Osteoblast (primary cell): ENCODE data around the gene JUN. TPM values are rescaled to one million over a fixed set of nuclear protein-coding genes. Genes with fewer than 3 reads are reported as not detected.

Source experiments
- DNase-seq: peaks from one replicate; pipeline ENCODE4 v3.0.0; 2011; ENCODE audit warnings: low spot score, mixed read lengths; ENCODE audit not compliant: insufficient read length; ENCODE audit errors: missing footprints
- H2AFZ ChIP-seq: 2 replicates; pipeline ENCODE4 v1.6.0; 2011; ENCODE audit warnings: mild to moderate bottlenecking, low read length
- H3K27ac ChIP-seq: 2 replicates; pipeline ENCODE4 v1.5.1; 2011; ENCODE audit warnings: mild to moderate bottlenecking, low read depth, low read length, moderate library complexity
- H3K27me3 ChIP-seq: 2 replicates; pipeline ENCODE4 v1.6.0; 2012; ENCODE audit warnings: mild to moderate bottlenecking, control low read depth, inconsistent platforms, low read length, moderate library complexity; ENCODE audit not compliant: insufficient read depth
- H3K36me3 ChIP-seq: 2 replicates; pipeline ENCODE4 v1.5.1; 2011; ENCODE audit warnings: mild to moderate bottlenecking, low read length, control low read depth, moderate library complexity; ENCODE audit not compliant: insufficient read depth
- H3K4me1 ChIP-seq: 2 replicates; pipeline ENCODE4 v1.5.1; 2011; ENCODE audit warnings: mild to moderate bottlenecking, low read length, control low read depth, moderate library complexity; ENCODE audit not compliant: insufficient read depth
- H3K4me2 ChIP-seq: 2 replicates; pipeline ENCODE4 v1.6.0; 2011; ENCODE audit warnings: mild to moderate bottlenecking, low read length; ENCODE audit not compliant: insufficient read depth
- H3K4me3 ChIP-seq: fragments of 200-600 bp; sonication (generic); 3 replicates; pipeline ENCODE4 v1.5.1; 2012; ENCODE audit warnings: mild to moderate bottlenecking, low read length, inconsistent platforms; ENCODE audit not compliant: insufficient read depth
- H3K79me2 ChIP-seq: 2 replicates; pipeline ENCODE4 v1.6.0; 2012; ENCODE audit warnings: mild to moderate bottlenecking, low read length, control low read depth, inconsistent platforms; ENCODE audit not compliant: insufficient read depth
- H3K9me3 ChIP-seq: 2 replicates; pipeline ENCODE4 v1.5.1; 2011; ENCODE audit warnings: low read depth, low read length, control low read depth
- H4K20me1 ChIP-seq: 2 replicates; pipeline ENCODE4 v1.6.0; 2012; ENCODE audit warnings: mild to moderate bottlenecking, low read length, control low read depth; ENCODE audit not compliant: insufficient read depth
- CTCF ChIP-seq: IDR thresholded peaks from 2 replicates; pipeline ENCODE4 v1.5.1; 2011; ENCODE audit warnings: mild to moderate bottlenecking, low read depth, low read length, moderate library complexity; ENCODE audit errors: extremely low read depth
- total RNA-seq: library from RNA; depleted of rRNA; stranded (reverse); fragments of >200 nt; gene quantifications from 2 replicates; pipeline ENCODE4 v1.2.3, GENCODE V29; 2012

The JUN gene
- total RNA-seq, 1 donor = 48.9 TPM

- H3K9me3 ChIP-seq = no peaks in the 10 kb centered on the region
- peak overlapping the region; percentile 94 for H3K4me2 ChIP-seq
- H3K27ac ChIP-seq = peak overlapping the region; percentile 98
- H3K4me3 ChIP-seq = peak overlapping the region; percentile 92
- peaks cover 19% of the 10 kb centered on the region for H3K36me3 ChIP-seq
- peaks cover 36% of the 10 kb centered on the region for H4K20me1 ChIP-seq
- peak overlapping the region; percentile 77 for H2AFZ ChIP-seq
- H3K4me1 ChIP-seq = peaks cover 21% of the 10 kb centered on the region
- peak; percentile 83 for TF ChIP-seq CTCF
- peak; percentile 96 for DNase-seq
- peaks cover 34% of the 10 kb centered on the region for H3K79me2 ChIP-seq
- no peaks in the 10 kb centered on the region for H3K27me3 ChIP-seq
Observed at GRCh38 chr1:58784758-58785441, 1.1 kb upstream of the JUN start.

- Histone ChIP-seq H3K9me3 (no peaks in the 10 kb centered on the region), H3K79me2 (peaks cover 34% of the 10 kb centered on the region), H3K27ac (peak overlapping the region; percentile 88), H4K20me1 (peaks cover 36% of the 10 kb centered on the region), H3K27me3 (no peaks in the 10 kb centered on the region), H3K4me1 (peaks cover 21% of the 10 kb centered on the region), H2AFZ (no peak overlapping the region), H3K4me3 (peak overlapping the region; percentile 92), H3K36me3 (peaks cover 19% of the 10 kb centered on the region), H3K4me2 (peak overlapping the region; percentile 77)
- DNase-seq = peak; percentile 73
- no peak for TF ChIP-seq CTCF
Observed at GRCh38 chr1:58783090-58783992, 506 bp downstream of the JUN start.

- H3K36me3 ChIP-seq = peaks cover 19% of the 10 kb centered on the region
- H3K4me2 ChIP-seq = peak overlapping the region; percentile 77
- peak overlapping the region; percentile 88 for H3K27ac ChIP-seq
- H4K20me1 ChIP-seq = peaks cover 36% of the 10 kb centered on the region
- peaks cover 21% of the 10 kb centered on the region for H3K4me1 ChIP-seq
- H3K79me2 ChIP-seq = peaks cover 34% of the 10 kb centered on the region
- no peaks in the 10 kb centered on the region for H3K9me3 ChIP-seq
- H3K4me3 ChIP-seq = peak overlapping the region; percentile 92
- H3K27me3 ChIP-seq = no peaks in the 10 kb centered on the region
- peak; percentile 72 for DNase-seq
- no peak for TF ChIP-seq CTCF
- no peak overlapping the region for H2AFZ ChIP-seq
Observed at GRCh38 chr1:58782178-58783089, 1.4 kb downstream of the JUN start.
